ENCODE data around the gene PDE10A. TPM values are rescaled to one million over a fixed set of nuclear protein-coding genes. Genes with fewer than 3 reads are reported as not detected.

The PDE10A gene
- total RNA-seq, 4 donors from 2014 or later: 3.5 to 10.0 (median 6.2) TPM

- H3K9me3 ChIP-seq: peaks cover 0 to 29% (median 5%) of the 10 kb centered on the region in 4 donors
- no peaks in the 10 kb centered on the region for H3K27me3 ChIP-seq
- H3K4me3 ChIP-seq: no peak overlapping the region
- DNase-seq (ENCODE audit: low spot score in 2 of 2): no peak
- H3K27ac ChIP-seq: no peak overlapping the region
- H3K36me3 ChIP-seq: no peaks in the 10 kb centered on the region
- no peaks in the 10 kb centered on the region for H3K4me1 ChIP-seq
- no peak for TF ChIP-seq EP300 (IDR thresholded peaks at IDR 0.05)
- no peak for TF ChIP-seq CTCF (IDR thresholded peaks at IDR 0.05)
- TF ChIP-seq POLR2A (IDR thresholded peaks at IDR 0.05): no peak
- 25 to 30% methylated on average over 1 of the region's 1 CpG for WGBS, 2 donors
Observed at GRCh38 chr6:165697171-165697570, 34.1 kb upstream of the PDE10A start.

DNA sequence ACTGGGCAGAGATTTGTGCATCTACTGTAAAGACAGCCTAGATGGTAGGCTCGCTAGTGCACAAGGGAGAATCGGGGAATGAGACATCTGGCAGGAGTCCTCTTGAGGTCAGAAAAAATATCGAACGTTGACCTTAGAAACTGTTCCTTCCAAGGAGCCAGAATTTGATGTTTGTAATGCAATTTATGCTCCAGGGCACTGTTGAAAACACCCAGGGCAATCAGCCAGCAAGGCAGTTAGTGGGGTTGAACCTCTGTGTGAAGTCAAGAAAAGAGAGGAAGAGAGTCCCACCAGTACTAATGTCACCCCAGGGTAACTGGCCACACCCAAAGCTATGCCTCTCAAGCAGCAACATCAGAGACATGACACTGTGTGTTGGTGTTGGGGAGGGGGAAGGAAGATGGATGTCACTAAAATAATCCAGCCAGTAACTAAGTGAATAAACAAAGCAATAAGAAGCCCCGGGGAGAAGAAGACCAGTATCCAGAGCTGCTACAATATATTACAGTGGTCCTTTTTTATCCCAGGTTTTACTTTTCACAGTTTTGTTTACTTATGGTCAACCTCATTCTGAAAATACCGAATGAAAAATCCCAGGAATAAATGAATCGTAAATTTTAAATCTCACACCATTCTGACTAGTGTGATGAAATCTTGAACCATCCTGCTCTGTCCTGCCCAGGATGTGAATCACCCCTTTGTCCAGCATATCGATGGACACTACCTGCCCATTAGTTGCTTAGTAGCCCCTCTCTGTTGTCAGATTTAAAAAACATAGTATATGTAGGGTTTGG is 32.9 kb upstream of the PDE10A start:
- Histone ChIP-seq H3K4me3 (no peak overlapping the region), H3K27ac (no peak overlapping the region), H3K36me3 (no peaks in the 10 kb centered on the region), H3K4me1 (no peaks in the 10 kb centered on the region), H3K27me3 (no peaks in the 10 kb centered on the region), H3K9me3 (peaks cover 0 to 29% (median 5%) of the 10 kb centered on the region in 4 donors)
- 46 to 52% methylated on average over 8 of the region's 8 CpGs for WGBS, 2 donors
- no peak for TF ChIP-seq CTCF (IDR thresholded peaks at IDR 0.05)
- no peak for TF ChIP-seq EP300 (IDR thresholded peaks at IDR 0.05)
- no peak for TF ChIP-seq POLR2A (IDR thresholded peaks at IDR 0.05)
- DNase-seq (ENCODE audit: low spot score in 2 of 2): no peak

DNA sequence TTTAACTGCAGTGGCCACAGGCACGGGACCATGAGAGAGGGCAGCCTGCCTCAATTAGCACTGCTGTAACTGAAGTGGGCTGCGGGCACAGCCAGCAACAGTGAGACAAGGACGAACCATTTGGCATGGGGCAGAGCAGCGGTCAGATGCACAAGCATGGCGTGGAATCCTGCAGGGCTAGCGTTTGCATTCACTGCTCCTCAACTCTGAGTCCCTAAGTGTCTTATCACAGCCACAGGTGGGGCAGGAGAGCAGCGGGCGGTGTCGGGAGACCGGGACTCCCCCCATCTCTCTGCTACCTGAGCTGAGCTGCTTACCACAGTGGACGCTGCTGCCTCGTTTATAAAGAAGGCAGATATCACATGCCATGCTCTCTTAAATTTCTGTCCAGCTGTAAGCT is 31.3 kb upstream of the PDE10A start:
- no peak for DNase-seq (ENCODE audit: low spot score in 2 of 2)
- Histone ChIP-seq H3K27ac (no peak overlapping the region), H3K27me3 (no peaks in the 10 kb centered on the region), H3K4me3 (no peak overlapping the region), H3K9me3 (peaks cover 0 to 23% (median 5%) of the 10 kb centered on the region in 4 donors), H3K36me3 (no peaks in the 10 kb centered on the region), H3K4me1 (no peaks in the 10 kb centered on the region)
- no peak for TF ChIP-seq CTCF (IDR thresholded peaks at IDR 0.05)
- TF ChIP-seq POLR2A (IDR thresholded peaks at IDR 0.05): no peak
- TF ChIP-seq EP300 (IDR thresholded peaks at IDR 0.05): no peak
- WGBS, 2 donors: 78 to 82% methylated on average over 12 of the region's 12 CpGs

DNA sequence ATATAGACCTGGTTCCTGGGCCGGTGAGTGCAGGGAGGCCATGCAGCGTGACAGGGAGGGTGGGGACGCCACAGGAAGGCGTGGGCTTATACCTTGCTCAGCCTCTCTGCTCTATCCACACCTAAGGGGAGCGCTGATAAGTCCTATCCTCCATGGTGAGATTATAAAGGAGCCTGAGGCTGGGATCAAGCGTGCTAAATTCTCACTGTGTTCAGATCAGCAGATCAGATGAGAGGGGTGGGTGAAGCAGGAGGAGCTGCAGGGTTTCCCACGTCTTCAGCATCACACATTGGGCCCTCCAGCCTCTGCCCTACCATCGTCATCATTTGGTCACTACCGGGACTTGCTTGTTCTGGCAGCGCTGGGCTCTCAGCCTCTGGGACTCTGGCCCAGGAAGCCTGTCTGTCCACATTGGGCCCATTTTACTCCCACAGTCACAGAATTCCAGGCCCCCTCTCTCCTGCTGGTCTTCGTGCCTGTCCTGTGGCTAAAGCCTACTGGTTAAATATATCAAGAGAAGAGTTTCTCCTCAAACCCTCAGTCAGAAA is 29.1 kb upstream of the PDE10A start:
- H3K9me3 ChIP-seq: peaks cover 0 to 5% (median 2%) of the 10 kb centered on the region in 4 donors
- H3K36me3 ChIP-seq: no peaks in the 10 kb centered on the region
- no peaks in the 10 kb centered on the region for H3K4me1 ChIP-seq
- H3K4me3 ChIP-seq: no peak overlapping the region
- 88 to 91% methylated on average over 11 of the region's 11 CpGs for WGBS, 2 donors
- DNase-seq (ENCODE audit: low spot score in 2 of 2): no peak
- TF ChIP-seq CTCF (IDR thresholded peaks at IDR 0.05) (no peak), EP300 (IDR thresholded peaks at IDR 0.05) (no peak), POLR2A (IDR thresholded peaks at IDR 0.05) (no peak)
- no peaks in the 10 kb centered on the region for H3K27me3 ChIP-seq
- H3K27ac ChIP-seq: no peak overlapping the region

- no peak overlapping the region for H3K4me3 ChIP-seq
- no peaks in the 10 kb centered on the region for H3K27me3 ChIP-seq
- TF ChIP-seq POLR2A (IDR thresholded peaks at IDR 0.05) (no peak), CTCF (IDR thresholded peaks at IDR 0.05) (no peak), EP300 (IDR thresholded peaks at IDR 0.05) (no peak)
- H3K27ac ChIP-seq: no peak overlapping the region
- no peak for DNase-seq (ENCODE audit: low spot score in 2 of 2)
- WGBS, 2 donors: 88 to 92% methylated on average over 7 of the region's 7 CpGs
- no peaks in the 10 kb centered on the region for H3K9me3 ChIP-seq
- no peaks in the 10 kb centered on the region for H3K4me1 ChIP-seq
- H3K36me3 ChIP-seq: no peaks in the 10 kb centered on the region
Observed at GRCh38 chr6:165689699-165690098, 26.7 kb upstream of the PDE10A start.

Measured in tibial nerve (tissue), 4 donors.